HG03460 (cell line): ENCODE measurements around the gene UGGT2.
"Not testable (repeated sequence)": the region's sequence is repeated elsewhere in the genome, so short reads cannot be mapped to it uniquely, and the experiment has no call there.

ENCODE experiments used
- ATAC-seq: cut with Tn5 transposase; IDR thresholded peaks from one replicate; pipeline ENCODE4 v1.9.1; 2021; ENCODE audit not compliant: unreplicated experiment

Gene UGGT2

GRCh38 chr13:95970878-95971277 lies 82.3 kb downstream of the UGGT2 start:
- ATAC-seq = no peak

- no peak for ATAC-seq
These were observed 84.3 kb downstream of the UGGT2 start for GRCh38 chr13:95968906-95969305.

- no peak for ATAC-seq
These were observed 95.9 kb downstream of the UGGT2 start for GRCh38 chr13:95957331-95957730.

- ATAC-seq = no peak
These were observed 96.5 kb downstream of the UGGT2 start for GRCh38 chr13:95956589-95957148.

- ATAC-seq = no peak
These were observed 97.5 kb downstream of the UGGT2 start for GRCh38 chr13:95955719-95956118.

- peak; percentile 67 for ATAC-seq
These were observed 97.9 kb downstream of the UGGT2 start for GRCh38 chr13:95955255-95955654.

- no peak for ATAC-seq
These were observed 98.9 kb downstream of the UGGT2 start for GRCh38 chr13:95954266-95954665.

GRCh38 chr13:95950103-95950502 lies 103.1 kb downstream of the UGGT2 start:
- ATAC-seq = no peak

DNA sequence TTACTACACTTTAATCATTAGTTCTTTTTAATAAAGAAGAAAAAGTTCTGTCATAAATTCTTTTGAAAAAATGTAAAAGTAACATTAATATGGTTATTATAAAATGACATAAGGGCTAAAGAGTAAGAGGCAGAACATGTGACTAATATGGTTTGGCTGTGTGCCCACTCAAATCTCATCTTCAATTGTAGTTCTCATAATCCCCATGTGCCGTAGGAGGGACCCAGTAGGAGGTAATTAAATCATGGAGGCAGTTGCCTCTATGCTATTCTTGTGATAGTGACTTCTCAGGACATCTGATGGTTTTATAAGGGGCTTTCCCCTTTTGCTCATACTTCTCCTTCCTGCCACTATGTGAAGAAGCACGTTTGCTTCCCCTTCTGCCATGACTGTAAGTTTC lies 104.5 kb downstream of the UGGT2 start:
- no peak for ATAC-seq

DNA sequence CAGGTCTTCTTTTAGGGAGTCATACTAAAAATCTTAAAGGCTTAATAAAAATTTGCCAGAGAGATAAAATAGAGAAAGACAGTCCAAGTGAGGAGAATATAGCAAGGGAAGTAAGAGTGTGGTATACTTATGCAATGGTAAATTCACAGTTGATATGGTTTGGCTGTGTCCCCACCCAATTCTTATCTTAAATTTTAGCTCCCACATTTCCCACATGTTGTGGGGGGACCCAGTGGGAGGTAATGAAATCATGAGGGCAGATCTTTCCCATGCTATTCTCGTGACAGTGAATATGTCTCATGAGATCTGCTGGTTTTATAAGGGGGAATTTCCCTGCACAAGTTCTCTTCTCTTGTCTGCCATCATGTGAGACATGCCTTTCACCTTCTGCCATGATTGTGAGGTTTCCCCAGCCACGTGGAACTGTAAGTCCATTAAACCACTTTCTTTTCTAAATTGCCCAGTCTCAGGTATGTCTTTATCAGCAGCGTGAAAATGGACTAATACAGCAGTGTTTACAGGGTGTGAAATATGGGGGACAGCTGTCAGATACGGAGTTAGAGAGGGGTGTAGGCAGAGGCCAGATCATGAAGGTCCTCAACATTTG lies 115.4 kb downstream of the UGGT2 start:
- ATAC-seq = no peak

DNA sequence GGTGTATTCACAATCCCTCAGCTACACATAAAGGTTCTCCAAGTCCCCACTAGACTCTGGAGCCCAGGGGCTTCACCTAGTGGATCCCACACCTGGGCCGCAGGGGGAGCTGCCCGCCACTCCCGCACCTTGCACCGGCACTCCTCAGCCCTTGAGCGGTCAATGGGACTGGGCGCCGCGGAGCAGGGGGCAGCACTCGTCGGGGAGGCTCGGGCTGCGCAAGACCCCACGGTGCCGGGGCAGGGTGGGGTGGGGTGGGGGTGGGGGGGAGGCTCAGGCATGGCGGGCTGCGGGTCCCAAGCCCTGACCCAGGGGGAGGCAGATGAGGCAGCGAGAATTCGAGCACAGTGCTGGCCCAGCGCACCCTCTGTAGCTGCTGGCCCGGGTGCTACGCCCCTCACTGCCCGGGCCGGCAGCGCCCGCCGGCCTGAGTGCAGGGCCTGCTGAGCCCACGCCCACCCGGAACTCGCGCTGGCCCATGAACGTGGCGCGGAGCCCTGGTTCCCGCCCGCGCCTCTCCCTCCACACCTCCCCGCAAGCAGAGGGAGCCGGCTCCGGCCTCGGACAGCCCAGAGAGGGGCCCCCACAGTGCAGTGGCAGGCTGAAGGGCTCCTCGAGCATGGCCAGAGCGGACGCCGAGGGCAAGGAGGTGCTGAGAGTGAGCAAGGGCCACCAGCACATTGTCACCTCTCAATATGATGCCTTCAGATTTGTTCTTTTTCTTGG lies 121.7 kb downstream of the UGGT2 start:
- no peak for ATAC-seq

GRCh38 chr13:95929430-95929829 lies 123.8 kb downstream of the UGGT2 start:
- no peak for ATAC-seq

- ATAC-seq = not testable (repeated sequence)
These were observed 124.8 kb downstream of the UGGT2 start for GRCh38 chr13:95928367-95928906.

DNA sequence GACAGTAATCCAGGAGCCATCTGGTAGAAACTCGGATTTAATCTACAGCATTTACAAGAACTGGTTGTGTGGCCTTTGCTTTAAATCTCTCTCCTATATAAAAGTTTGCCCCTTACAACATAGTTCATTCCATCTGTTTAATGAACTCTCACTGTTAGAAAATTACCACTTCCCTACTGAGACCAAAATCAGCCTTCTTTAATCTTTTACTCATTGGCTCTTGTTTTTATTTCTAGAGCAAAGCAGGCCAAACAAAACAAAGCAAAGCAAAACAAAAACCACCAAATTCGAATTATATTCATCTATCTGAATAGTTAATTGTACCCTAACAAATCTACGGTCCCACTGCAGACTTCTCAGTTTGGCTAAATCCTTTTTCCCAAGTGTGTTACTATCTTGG lies 127.0 kb downstream of the UGGT2 start:
- ATAC-seq = no peak

DNA sequence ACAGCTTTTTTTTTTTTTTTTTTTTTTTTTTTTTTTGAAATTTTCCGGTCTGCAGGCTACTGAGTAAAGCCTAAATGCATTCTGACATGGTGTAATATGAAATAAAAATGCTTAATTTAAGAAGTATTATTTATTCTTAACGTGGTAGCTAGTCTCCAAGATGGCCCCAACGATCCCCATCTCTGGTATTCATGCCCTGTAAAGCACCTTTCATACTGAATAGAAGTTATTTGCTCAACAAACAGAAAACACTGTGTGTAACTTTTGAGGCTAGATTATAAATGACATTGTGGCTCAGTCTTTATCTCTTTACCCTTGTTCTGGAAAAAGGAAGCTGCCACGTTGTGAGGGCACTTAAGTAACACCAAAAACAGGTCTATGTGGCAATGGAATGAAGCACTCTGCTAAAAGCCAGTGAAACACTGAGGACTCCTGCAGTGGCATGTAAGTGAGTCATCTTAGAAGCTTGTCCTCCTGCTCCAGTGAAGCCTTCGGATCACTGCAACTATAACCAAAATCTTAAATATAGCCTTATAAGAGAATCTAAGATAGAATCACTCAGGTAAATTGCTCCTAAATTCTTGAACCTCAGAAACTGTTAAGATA lies 128.7 kb downstream of the UGGT2 start:
- no peak for ATAC-seq

DNA sequence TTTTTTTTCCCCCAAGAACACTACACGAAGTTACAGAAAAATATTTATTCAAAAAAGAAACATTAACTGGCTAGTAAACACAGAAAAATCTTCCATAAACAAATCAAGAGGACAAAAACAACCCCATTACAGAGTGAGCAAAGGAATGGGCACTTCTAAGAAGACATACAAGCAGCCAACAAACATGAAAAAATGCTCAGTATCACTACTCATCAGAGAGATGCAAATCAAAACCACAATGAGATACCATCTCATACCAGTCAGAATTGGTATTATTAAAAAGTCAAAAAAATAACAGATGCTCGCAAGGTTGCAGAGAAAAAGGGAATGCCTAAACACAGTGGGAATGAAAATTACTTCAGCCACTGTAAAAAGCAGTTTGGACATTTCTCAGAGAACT lies 131.7 kb downstream of the UGGT2 start:
- ATAC-seq = no peak

GRCh38 chr13:95920485-95920884 lies 132.7 kb downstream of the UGGT2 start:
- ATAC-seq = no peak

DNA sequence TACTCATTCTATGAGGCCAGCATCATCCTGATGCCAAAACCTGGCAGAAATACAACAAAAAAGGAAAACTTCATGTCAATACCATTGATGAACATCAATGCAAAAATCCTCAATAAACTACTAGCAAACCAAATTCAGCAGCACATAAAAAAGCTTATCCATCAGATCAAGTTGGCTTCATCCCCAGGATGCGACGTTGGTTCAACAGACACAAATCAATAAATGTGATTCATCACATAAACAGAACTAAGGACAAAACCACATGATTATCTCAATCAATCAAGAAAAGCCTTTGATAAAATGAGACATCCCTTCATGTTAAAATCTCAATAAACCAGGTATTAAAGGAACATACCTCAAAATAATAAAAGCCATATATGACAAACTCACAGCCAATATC lies 134.3 kb downstream of the UGGT2 start:
- no peak for ATAC-seq

DNA sequence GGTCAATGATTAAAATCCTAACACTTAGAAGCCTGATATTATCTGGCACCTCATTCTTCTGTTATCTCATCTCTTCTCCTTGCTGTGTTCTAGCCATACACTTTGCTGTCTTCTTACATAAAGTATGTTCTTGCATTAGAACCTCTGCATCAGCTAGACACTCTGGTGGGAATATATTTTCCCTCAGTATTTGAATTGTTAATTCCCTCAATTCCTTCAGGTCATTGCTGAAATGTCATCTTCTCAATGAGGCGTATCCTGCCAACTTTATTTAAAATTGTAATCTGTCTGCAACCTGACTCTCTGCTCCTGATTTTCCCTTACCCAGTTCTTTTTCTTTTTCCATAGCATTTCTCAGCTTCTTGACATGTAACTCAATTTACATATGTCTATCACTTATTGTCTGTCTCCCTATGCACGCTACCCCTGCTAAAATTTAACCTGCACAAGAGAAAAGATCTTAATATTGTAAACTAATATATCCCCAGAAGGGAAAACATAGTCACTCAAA lies 138.2 kb downstream of the UGGT2 start:
- no peak for ATAC-seq

GRCh38 chr13:95906999-95907398 lies 146.2 kb downstream of the UGGT2 start:
- no peak for ATAC-seq

DNA sequence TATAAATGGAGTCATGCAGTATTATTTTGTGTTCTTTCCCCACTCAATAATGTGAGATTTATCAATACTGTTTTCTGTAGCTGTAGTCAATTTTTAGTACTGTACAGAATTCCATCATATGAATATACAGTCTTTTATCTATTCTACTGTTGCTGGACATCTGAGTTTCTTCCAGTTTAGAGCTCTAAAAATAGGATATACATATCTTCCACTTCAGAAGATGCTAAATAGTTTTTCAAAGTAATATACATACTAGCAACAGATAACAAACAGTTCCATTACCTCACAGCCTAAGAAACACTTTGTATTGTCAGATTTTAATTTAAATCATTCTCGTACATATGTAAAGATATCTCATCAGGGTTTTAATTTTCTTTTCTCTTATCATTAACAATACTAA lies 149.6 kb downstream of the UGGT2 start:
- no peak for ATAC-seq

DNA sequence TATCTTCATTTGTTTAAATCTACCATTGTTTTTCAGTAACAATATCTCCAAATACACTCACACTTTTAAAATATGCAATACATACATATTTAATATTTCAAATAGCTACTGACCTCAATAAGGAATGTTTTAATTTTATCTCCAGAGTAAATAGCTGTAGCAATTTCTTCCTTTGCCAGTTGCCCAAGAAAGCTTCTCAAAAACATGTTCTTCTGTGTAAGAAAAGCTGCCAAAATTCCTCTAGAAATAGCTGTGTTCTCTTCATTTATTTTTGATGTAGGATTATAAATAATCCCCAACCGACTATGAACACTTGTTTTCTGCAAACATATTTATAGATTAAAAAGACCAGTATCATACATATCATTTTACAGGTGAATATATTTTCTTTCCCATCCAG lies 150.5 kb downstream of the UGGT2 start:
- no peak for ATAC-seq
